Measurements from ENCODE around the gene HJV.
A peak's percentile ranks its signal among the peaks of the same experiment; 100 is the strongest.

HJV gene

DNA sequence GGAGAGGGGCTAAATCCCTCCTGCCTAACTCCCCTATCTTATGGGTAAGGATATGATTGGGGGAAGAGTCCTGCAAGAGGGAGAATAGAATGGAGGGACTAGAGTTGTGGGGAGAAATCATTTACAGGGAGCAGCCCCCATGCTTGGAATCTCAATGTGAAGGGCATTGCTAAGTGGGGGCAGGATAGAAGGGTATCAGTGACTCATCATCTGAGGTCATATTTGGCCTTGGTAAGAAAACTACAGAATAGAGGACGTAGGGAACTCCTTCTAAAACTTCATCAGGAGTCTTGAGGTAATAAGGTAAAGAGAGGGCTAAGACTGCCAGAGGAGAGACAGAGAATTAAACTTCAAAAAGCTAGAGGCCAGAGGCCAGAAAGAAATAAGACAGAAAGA lies 487 bp downstream of the HJV start:
- no peak for DNase-seq

DNA sequence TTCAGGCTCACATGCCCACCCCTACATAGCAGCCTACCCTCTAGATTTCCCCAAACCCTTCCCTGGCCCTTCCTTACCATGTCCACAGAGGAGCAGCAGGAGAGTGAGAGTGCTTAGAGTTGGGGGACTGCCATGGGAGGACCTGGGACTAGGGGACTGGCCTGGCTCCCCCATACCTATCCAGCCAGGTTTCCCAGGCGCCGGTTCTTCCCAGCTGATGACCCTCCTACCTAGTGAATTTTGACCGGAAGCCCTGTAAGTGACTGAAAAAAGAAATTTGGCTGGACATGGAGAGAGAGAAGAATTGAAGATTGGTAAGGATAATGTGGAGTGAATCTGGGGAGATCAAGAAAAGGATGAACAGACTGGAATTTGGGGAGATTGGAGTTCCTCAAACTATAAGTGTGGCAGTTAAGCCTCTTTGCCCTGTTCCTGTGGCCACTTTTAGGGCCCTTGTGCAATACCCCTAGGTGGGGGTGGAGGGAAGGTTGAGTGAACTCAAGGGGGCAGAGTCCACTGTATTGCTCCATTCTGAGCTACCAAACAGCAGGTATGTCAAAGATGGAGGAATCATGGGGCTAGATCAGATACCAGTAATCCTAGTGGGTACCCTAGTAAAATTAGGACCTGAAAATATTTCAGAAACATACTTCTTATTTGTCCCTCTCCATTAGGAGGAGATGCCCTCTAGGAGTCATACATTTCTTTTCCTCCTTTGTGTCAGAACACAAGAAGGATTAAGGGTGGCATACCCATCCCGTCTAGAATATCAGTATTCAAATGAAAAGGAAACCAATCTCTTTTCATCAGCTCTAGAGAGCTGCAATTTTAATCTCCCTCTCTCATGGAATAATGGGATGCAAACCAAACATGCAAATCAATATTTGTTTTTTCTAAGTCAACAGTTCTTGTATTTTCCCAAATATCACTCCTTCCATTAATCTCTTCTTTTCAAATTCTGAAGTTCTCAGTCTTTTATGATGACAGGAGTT lies 1.2 kb downstream of the HJV start:
- DNase-seq: no peak

DNA sequence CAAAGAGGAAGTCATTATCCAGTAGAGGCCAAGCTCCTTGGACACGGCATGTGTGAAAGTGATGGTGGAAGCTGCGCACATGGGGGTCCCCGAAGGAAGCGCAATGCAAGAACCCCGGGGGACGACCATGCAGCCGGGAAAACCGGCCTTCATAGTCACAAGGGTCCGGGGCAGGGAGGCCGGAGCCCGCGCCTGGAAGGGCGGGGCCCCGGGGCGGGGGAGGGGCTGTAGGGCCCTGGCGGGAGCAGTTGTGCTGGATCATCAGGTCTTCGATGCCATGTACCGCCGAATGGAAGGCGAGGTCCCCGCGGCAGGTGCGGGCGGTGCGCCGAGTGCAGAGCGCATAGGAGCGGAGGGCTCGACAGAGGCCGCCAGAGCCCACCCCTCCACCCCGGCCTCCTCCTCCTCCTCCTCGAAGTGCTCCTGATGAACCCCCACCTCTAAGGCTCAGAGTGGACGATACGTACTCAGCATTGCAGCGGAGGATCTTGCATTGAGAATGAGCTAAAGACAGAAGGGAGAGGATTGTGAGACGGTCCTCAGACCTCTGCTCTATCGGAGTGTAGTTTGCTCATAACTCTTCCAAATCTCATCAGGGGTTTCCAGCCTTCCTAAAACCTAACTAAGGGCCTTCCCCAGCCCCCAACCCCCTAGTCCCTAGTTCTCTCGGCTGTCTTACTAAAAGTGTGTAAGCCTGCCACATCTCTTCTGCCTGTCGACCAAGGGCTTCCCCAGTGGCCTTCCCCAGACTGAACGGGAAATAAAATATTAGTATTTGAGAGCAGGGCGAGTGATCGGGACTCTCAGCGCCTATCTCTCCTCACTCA lies 2.1 kb downstream of the HJV start:
- no peak for DNase-seq

DNA sequence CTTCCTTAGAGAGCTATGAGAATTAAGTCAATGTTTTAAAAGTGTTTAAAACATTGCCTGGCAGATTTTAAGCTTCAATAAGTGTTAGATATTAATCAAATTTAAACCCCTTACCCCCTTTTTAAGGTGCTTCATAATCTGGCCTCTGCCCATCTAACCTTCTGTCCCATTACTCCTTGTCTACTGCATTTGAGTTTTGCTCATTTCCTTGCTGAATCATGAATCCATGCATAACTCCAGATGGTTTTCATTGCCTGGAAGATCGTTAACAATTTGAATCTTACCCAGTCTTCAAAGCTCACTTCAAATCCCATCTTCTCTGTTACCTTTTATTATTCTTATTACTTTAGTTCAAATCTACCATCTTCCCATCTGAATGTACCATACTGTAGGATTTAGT lies 4.6 kb downstream of the HJV start:
- DNase-seq: no peak

DNA sequence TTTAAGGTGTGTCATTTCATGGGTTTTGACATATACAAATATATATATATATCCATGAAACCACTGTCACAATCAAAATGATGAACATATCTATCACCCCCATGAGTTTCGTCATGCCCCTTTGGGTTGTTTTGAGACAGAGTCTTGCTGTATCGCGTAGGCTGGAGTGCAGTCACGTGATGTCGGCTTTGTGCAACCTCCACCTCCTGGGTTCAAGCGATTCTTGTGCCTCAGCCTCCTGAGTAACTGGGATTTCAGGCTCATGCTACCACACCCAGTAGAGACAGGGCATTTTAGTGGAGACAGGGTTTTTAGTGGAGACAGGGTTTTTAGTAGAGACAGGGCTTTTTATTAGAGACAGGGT lies 8.0 kb downstream of the HJV start:
- DNase-seq: no peak

DNA sequence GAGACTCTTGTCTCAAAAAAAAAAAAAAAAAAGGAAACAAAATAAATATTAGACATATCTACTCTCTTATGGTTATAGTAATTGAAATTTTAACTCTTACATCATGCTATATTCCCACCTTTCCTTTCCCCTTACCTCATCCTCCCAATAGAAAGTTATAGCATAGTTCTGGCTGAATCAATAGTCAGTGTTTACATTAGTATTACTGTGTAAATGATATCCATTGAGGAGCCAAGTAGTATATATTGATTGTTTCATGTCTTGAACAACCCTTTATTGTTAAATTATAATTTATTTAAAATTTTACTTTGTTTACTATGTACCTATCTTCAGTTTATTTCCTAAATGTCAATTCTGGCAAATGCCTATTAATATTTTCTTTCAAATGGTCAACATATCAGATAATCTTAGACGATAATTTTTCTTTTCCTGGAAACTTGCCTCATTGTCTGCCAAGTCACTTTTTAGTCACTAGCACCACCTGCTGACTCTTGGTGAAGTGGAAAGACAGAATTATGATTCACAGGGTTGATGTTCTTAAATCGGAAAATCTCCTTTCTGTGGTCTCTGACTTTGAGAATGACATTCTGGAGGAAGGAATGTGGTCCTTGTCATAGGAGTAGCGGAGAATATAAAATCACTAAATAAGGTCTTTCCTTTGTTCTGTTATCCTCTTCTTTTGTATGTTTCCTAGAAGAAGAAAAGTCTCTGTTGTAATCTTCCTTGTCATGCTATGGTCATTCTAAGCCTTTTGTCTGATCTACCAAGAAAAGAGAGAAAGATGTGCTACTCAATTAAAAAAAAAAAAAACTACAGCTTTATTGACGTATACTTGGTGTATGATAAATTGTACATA lies 8.6 kb downstream of the HJV start:
- DNase-seq: peak; percentile 41

DNA sequence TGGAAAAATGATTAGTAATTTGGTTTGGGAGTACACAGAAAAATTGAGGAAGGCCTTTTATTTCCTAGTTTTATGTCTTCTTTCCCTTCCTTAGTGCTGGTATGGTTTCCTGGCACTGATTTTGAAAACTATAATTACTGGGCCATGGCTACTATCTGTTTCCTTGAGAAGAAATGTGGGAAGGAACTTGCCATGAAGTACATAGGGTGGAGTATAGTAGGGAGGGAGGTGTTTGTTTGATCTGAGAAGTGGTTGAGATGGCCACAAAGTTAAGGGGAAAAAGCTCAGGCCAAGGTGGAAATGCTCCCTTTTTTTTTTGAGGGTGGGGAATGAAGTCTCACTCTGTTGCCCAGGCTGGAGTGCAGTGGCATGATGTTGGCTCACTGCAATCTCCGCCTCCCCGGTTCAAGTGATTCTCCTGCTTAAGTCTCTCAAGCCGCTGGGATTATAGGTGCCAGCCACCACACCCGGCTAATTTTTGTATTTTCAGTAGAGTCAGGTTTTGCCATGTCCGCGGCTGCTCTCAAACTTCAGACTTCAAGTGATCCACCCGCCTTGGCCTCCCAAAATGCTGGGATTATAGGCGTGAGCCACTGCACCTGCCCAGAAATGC lies 11.3 kb downstream of the HJV start:
- DNase-seq: no peak

DNA sequence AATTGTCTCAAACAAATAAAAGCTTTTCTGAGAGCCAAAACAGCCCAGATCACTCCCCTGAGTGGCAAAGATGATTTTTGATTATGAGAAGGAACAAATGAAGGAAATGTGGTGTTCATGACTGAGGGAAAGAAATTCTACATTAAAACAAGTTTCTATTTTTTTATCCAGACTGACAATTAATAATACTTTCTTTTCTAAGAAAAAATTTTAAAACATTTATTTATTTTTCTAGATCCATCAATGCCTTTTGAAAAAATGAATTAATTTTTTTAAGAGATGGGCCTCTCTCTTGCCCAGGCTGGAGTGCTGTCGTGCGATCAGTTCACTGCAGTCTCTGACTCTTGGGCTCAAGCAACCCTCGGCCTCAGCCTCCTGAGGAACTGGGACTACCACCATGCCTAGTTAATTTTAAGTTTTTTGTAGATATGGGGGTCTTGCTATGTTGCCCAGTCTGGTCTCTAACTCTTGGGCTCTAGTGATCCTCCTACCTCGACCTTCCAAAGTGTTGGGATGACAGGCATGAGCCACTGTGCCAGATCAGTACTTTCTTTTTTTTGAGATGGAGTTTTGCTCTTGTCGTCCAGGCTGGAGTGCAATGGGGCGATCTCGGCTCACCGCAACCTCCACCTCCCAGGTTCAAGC lies 13.9 kb downstream of the HJV start:
- DNase-seq: no peak

DNA sequence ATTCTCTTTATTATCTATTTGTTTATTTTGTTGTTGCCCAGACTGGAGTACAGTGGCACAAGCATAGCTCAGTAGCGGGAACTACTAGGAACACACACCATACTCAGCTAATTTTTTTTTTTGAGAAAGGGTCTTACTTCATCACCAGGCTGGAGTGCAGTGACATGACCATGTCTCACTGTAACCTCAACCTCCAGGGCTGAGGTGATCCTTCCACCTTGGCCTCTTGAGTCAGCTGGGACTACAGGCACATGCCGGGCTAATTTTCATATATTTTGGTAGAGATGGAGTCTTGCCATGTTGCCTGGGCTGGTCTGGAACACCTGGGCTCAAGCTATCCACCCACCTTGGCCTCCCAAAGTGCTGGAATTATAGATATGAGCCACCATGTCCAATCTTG lies 19.8 kb downstream of the HJV start:
- no peak for DNase-seq

DNA sequence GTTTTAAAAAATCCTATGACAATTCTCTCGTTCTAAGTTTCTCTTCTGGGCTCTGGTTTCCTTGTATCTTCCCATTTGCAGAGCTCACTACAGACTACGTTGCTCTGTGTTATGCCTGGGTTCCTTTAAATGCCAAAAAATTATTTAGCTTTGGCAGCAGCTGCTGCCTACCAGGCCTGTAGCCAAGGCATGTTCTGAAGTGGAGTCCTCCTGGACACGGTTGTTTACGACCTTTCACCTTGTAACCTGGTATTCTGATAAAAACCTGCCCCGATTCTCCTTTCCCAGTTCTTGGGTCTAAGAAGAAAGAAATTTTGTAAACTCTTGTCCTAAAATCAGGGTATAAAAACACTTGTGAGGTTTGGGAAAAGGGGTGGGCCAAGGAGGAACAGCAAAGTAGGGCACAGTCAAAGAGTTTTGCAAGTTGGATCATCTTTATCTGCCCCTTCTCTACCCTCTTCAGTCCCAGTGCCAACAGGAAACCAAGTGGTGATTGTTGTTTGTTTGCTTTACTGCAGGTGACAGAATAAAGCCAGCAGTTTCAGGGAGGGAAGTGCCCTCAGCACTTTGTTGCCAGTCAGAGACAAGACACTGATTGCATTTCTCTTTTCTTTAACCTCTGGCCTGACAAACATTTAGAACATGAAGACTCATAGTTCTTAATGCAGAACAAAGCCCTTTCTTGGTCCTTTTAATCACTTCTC lies 22.1 kb downstream of the HJV start:
- no peak for DNase-seq

DNA sequence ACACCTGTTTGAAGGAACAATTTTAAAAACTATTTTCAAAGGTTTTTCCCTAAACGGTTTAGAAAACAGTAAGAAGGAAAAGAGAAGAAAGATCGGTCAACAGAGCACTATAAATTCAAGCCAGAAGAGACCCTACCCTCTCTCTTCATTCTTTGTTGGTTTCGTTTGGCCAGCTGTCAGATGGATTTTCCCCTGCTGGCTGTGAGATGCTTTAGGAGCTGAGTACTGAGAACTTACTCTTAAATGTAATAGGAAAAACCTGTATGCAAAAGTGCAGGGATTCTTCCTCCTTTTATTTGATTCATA lies 23.9 kb downstream of the HJV start:
- no peak for DNase-seq

DNA sequence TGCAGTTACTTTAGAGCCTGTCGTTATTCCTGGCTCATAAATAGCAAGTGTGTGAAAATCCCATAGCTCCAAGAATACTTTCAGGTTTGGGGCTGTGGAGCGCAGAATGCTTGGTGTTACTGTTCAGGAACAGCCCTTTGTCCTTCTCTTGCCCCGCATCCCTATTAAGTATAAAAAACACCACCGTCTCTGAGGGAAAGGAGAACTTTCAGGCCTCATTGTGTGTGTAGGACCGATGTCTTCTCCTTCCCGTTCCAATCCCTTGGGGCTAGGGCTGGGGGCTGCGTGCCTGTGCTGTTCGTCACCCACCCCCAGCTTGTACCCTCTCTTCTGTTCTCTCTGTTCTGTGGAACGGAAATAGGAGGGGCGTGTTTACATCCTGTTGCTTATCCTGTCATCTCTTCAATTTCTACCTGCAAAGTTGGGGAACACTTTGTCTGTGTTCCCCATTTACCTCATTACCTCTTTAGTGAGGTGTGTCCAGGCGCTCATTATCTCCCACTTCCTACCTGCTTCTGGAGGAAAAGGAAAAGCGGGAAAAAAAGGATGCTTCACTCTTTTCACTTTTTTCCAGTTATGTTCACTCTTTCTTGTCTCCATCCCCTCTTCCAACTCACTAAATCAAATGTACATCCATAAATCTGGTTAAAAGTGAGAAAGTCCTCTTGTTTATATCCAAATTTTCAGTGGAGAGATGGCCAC lies 24.4 kb downstream of the HJV start:
- no peak for DNase-seq

DNA sequence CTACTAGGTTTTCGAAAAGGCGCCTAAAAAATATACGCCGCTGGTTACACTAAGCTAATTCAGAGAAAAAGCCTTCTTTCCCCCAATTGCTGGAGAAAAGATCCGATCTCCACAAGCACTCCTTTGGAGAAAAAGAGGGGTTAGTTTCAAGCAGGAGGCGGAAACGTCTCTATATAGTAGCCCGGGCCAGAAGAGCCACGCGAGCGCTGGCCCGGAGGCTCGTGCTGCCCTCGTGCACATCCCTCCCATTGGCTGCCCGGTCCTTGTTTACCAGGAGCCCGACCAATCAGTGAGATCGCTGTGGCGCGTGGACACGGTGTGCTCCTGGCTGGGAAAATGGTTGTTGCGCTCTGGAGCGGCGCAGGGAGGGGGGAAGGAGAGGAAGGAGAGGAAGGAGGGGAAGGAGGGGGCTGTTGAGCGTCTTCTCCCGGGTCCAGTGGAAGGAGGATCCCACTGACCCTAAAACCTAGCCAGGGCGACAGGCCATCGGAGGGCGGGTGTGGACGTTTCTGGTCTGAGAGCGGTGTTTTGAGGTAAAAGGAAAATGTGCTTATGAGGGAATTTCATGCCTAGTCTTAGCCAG lies 25.0 kb downstream of the HJV start, which contains the start of gene TXNIP:
Gene TXNIP (minus strand): TSS at position 147 of the 583 bp plus-strand sequence. CDS start 313 bp downstream, outside the sequence.
- DNase-seq: peak; percentile 92

DNA sequence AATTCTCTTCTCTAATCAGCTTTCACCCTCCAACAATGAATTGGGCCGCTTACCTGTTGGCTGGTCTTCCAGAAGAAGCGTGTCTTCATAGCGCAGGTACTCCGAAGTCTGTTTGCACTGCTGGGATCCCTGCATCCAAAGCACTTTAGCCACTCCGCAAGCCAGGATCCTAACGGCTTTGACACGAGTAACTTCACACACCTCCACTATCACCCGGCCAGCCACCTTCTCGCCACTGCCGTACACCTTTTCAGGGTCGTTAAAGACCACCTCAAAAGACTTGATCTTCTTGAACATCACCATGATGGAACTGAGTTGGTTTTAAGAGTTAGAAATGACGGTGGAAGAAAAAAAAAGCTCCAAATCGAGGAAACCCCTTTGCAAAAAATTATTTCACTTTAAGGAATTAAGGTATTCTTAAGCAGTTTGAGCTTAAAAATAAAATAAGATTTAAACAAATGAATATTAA lies 25.5 kb downstream of the HJV start:
- DNase-seq: no peak

DNA sequence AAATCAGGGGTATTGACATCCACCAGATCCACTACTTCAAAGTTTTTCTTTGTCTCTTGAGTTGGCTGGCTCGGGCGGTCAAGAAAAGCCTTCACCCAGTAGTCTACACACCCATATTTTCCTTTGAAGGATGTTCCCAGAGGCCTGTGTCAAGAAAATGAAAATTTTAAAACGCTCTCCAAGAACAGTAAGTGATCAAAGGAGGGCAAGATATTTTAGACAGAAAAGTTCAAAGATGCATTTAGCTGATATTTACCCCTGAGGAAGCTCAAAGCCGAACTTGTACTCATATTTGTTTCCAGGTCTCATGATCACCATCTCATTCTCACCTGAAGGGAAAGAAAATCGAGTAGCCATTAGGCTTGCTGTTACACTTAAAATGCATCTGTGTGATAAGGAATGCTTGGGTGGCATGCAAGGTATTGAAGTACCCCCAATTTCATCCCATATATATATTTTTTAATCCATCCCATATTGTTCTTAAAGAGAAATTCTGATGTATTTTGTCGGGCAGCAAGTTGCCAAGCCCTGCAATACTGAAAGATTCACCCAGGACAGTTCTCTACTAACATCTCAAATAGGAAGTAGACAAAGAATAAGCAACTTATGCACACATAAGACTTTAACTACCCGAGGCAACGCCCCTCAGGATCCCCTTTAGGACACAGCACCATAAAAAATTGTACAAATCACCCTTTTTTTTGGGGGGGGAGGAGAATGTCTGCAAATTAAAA lies 26.2 kb downstream of the HJV start:
- DNase-seq: no peak

DNA sequence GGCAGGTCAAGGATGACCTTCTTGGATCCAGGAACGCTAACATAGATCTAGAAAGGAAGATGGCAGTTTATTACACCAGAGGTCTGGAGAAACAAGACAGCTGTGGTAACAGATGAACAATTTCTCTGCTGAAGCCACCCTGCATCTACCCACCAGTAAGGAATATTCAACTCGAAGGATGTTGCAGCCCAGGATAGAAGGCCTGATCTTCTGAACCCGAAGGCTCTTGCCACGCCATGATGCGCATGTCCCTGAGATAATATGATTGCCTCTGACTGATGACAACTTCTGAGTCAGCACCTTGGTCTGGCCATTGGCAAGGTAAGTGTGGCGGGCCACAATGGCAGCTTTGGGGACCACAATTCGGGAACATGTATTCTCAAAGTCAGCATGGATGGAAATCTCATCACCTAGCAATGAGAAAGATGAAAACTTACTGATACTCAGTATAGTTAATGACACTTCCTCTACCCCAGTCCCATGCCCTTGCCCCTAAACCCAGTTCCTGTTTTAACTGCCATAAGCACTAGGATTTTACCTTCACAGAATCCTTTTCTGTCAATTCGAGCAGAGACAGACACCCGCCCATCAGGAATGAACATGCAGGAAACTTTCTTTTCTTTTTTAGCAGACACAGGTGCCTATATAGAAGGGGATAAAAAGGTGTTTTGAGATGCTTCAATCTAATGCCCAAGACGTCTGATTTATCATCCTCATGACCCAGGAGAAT lies 27.0 kb downstream of the HJV start:
- no peak for DNase-seq

DNA sequence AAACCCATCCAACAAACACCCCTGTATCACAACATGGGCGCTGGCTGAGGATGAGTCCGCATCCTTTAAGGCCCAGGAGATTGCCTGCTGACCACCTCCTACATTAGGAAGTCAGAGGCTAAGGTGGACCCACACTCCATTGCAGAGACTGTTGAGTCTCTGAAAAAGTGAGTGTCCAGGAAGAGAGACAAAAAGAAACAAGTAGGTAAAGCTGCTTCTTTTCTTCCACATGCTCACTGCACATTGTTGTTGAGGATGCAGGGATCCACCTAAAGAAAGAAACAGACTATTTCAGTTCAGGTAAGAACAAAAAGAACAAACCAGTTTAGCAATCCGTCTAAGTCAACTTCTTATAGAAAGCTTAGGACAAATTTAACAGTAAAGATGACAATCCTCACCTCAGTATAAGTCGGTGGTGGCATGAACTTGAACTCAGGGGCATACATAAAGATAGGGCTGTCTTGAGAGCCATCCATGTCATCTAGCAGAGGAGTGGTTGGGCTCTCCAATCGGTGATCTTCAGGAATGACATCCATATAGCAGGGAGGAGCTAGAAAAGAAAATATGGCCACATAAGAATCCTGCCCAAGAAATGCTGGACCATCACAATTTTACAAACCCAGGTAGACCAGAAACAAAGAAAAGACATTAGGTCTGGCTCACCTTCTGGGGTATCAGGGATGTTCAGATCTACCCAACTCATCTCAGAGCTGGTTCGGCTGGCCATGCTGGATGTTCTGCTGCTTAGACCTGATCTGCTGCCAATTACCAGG lies 27.7 kb downstream of the HJV start:
- no peak for DNase-seq
